HUES6 (cell line): ENCODE results near the gene ST7.

ENCODE experiments used
- H3K27ac ChIP-seq: 2 replicates; pipeline ENCODE4 v1.7.0; 2013; ENCODE audit warnings: low read depth, mild to moderate bottlenecking, low read length, inconsistent platforms
- H3K27me3 ChIP-seq: 2 replicates; pipeline ENCODE4 v1.6.1; 2013; ENCODE audit warnings: low read length; ENCODE audit not compliant: control insufficient read depth, insufficient read depth
- H3K36me3 ChIP-seq: 2 replicates; pipeline ENCODE4 v1.6.1; 2013; ENCODE audit warnings: low read length; ENCODE audit not compliant: control insufficient read depth, insufficient read depth
- H3K4me1 ChIP-seq: 2 replicates; pipeline ENCODE4 v1.6.1; 2013; ENCODE audit warnings: low read length; ENCODE audit not compliant: control insufficient read depth, insufficient read depth
- H3K4me3 ChIP-seq: 2 replicates; pipeline ENCODE4 v1.5.1; 2013; ENCODE audit warnings: low read depth, low read length
- H3K9ac ChIP-seq: one replicate; pipeline ENCODE4 v1.6.1; 2013; ENCODE audit warnings: mild to moderate bottlenecking, low read length
- H3K9me3 ChIP-seq: 2 replicates; pipeline ENCODE4 v1.6.1; 2013; ENCODE audit warnings: low read depth, low read length; ENCODE audit not compliant: control insufficient read depth, insufficient read depth

The ST7 gene

GRCh38 chr7:116994611-116995010, 41.3 kb downstream of the ST7 start:
- no peaks in the 10 kb centered on the region for H3K27me3 ChIP-seq
- H3K9me3 ChIP-seq: peaks cover 37% of the 10 kb centered on the region
- H3K36me3 ChIP-seq: no peaks in the 10 kb centered on the region
- H3K4me1 ChIP-seq: no peaks in the 10 kb centered on the region
- H3K4me3 ChIP-seq: no peak overlapping the region
- H3K9ac ChIP-seq: no peak overlapping the region
- H3K27ac ChIP-seq: no peak overlapping the region

GRCh38 chr7:116997972-116998371, 44.7 kb downstream of the ST7 start:
- Histone ChIP-seq H3K9ac (no peak overlapping the region), H3K27me3 (no peaks in the 10 kb centered on the region), H3K4me3 (no peak overlapping the region), H3K36me3 (no peaks in the 10 kb centered on the region), H3K4me1 (no peaks in the 10 kb centered on the region), H3K9me3 (peaks cover 11% of the 10 kb centered on the region), H3K27ac (no peak overlapping the region)

DNA sequence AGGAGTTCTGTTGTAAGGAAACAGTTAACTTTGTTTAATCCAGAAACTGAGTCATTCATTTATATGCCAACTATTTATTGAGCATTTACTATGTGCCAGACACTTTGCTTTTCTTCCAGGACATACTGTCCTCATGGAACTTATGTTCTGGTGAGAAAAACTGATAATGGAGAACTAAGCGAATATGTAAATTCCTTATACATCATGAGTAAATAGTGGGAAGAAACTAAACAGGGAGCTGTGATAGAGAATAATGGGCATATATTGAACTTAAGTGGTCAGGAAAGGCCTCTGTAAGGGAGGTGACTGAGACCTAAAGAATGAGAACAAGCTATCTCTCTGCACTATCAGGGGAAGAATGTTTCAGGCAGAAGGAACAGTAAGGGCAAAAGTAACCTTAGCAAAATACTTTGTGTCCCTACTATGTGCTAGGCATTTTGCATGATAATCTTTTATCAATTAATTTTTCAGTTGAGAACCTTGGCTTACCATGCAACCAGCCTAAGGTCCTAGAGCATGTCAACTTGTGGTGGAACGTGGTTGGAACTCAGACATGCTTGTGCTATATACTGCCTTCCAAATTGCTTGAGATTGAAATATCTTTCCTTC, 45.4 kb downstream of the ST7 start:
- Histone ChIP-seq H3K27me3 (no peaks in the 10 kb centered on the region), H3K27ac (no peak overlapping the region), H3K9ac (no peak overlapping the region), H3K36me3 (no peaks in the 10 kb centered on the region), H3K4me3 (no peak overlapping the region), H3K4me1 (no peaks in the 10 kb centered on the region), H3K9me3 (peaks cover 10% of the 10 kb centered on the region; the same call in 1 of the 2 replicates)

DNA sequence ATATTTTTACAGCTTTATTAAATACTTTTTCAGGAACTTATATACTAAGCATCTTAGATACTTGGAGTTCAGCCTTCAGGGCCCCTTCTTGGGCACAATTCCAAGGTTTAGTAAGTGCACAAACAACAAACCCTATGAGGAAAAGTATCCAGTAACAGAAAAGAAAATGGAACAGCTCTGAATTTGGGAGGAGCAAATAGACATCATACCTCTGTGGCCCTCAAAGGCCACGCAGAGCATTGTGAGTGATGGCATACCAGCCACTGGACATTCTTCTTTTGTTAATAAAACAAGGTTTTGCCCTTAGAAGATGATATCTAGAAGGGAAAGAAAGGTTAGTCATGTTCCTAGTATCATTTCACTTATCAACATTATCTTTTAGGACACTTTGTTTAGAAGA, 46.0 kb downstream of the ST7 start:
- Histone ChIP-seq H3K9ac (no peak overlapping the region), H3K4me3 (no peak overlapping the region), H3K9me3 (peaks cover 10% of the 10 kb centered on the region; the same call in 1 of the 2 replicates), H3K27me3 (no peaks in the 10 kb centered on the region), H3K4me1 (no peaks in the 10 kb centered on the region), H3K36me3 (no peaks in the 10 kb centered on the region), H3K27ac (no peak overlapping the region)

DNA sequence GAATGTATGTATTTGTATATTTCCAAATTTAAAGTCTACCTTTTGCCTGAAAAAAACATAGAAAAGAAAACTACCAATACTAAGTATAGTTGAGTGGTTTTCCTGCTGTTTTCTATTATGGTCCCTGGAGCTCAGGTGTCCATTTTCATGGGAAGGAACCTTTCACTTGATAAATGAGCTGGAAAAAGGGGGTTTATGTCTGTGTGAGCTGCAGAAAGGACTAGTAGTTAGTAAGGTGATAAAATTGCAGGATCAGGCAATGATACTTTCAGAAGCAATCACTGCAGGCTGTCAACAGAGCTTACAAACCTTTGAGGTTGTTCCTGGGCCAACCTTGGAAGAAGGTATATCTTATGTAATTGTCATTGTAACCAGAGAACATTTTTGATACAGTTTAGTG, 48.0 kb downstream of the ST7 start:
- Histone ChIP-seq H3K27me3 (no peaks in the 10 kb centered on the region), H3K9ac (no peak overlapping the region), H3K36me3 (no peaks in the 10 kb centered on the region), H3K9me3 (peaks cover 10% of the 10 kb centered on the region; the same call in 1 of the 2 replicates), H3K4me3 (no peak overlapping the region), H3K27ac (no peak overlapping the region), H3K4me1 (no peaks in the 10 kb centered on the region)

DNA sequence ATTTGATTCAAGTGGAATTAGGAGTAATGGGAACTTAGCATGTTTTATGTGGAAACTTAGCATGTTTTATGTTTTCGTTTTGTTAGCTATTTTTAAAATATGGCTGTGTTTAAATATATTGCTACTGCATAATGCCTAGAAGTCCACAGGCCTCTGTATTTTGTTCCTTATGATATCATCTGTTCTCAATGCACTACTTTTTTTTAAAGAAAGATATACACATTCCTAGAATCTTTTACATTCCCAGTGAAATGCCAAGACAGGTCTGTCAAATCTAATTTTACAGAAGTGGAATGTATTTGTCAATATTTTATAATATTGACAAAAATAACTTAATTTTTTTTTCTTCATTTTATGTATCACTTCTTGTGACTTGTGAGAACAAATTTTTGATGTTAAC, 51.6 kb downstream of the ST7 start:
- H3K4me1 ChIP-seq: peaks cover 5% of the 10 kb centered on the region; the same call in 1 of the 2 replicates
- no peak overlapping the region for H3K4me3 ChIP-seq
- H3K27me3 ChIP-seq: no peaks in the 10 kb centered on the region
- H3K9ac ChIP-seq: no peak overlapping the region
- no peaks in the 10 kb centered on the region for H3K36me3 ChIP-seq
- H3K9me3 ChIP-seq: no peaks in the 10 kb centered on the region
- no peak overlapping the region for H3K27ac ChIP-seq

- no peak overlapping the region for H3K27ac ChIP-seq
- no peaks in the 10 kb centered on the region for H3K27me3 ChIP-seq
- no peaks in the 10 kb centered on the region for H3K9me3 ChIP-seq
Observed at GRCh38 chr7:117005449-117005848, 52.1 kb downstream of the ST7 start.

GRCh38 chr7:117006907-117007684, 53.8 kb downstream of the ST7 start:
- H3K4me3 ChIP-seq: no peak overlapping the region

More at GRCh38 chr7:117005449-117005848, 52.1 kb downstream of the ST7 start:
- Histone ChIP-seq H3K36me3 (no peaks in the 10 kb centered on the region), H3K4me1 (peaks cover 5% of the 10 kb centered on the region; the same call in 1 of the 2 replicates), H3K9ac (no peak overlapping the region), H3K4me3 (no peak overlapping the region)

DNA sequence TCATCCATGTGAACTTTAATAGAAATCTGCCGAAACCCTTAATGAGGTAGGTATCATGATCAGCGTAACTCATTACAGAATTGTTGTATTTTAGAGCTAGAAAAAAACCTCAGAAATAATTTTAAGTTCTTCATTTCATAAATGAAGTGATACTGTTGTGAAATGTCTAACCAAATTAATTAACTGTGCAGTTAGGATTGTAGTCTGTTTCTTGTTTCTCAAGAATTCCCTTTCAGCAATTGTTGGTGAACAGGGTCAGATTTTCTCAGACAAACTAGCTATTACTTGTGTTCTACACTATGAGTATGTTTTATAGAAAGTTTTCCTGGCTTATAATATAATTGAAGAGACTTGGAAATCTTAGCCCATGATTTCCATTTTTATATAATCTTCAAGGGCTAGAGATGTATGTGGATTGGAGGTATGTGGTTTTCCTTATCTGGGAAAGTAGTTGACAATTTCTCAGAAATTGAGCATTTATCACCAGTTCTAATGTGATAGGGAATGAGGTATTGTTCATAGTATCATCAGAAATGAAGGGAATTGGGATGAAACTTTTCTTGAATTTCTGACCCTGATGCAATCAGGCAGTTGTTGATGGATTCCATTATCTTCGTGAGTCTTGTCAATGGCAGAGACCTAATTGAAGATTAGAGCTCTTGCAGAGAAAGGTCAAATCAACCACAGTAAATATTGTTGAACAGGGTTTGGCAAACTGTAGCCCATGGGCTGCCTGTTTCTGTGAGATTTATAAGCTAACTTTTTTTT, 55.0 kb downstream of the ST7 start:
- Histone ChIP-seq H3K4me3 (no peak overlapping the region), H3K9me3 (no peaks in the 10 kb centered on the region), H3K36me3 (no peaks in the 10 kb centered on the region), H3K9ac (no peak overlapping the region), H3K4me1 (peaks cover 5% of the 10 kb centered on the region; the same call in 1 of the 2 replicates), H3K27ac (no peak overlapping the region), H3K27me3 (no peaks in the 10 kb centered on the region)

More at GRCh38 chr7:117006907-117007684, 53.8 kb downstream of the ST7 start:
- Histone ChIP-seq H3K36me3 (no peaks in the 10 kb centered on the region), H3K27me3 (no peaks in the 10 kb centered on the region), H3K4me1 (peaks cover 5% of the 10 kb centered on the region; the same call in 1 of the 2 replicates), H3K9ac (no peak overlapping the region), H3K27ac (no peak overlapping the region), H3K9me3 (no peaks in the 10 kb centered on the region)

GRCh38 chr7:117008886-117009531, 55.7 kb downstream of the ST7 start:
- Histone ChIP-seq H3K27me3 (no peaks in the 10 kb centered on the region), H3K27ac (no peak overlapping the region), H3K4me1 (peaks cover 5% of the 10 kb centered on the region; the same call in 1 of the 2 replicates)

More at GRCh38 chr7:117008886-117009531, 55.7 kb downstream of the ST7 start:
- Histone ChIP-seq H3K36me3 (no peaks in the 10 kb centered on the region), H3K9me3 (no peaks in the 10 kb centered on the region), H3K4me3 (no peak overlapping the region), H3K9ac (no peak overlapping the region)
